GM11168 (cell line): ENCODE data around the gene RAB35.
"Not testable (repeated sequence)": the region's sequence is repeated elsewhere in the genome, so short reads cannot be mapped to it uniquely, and the experiment has no call there.

Experiments used
- in situ Hi-C: fragments of 300-500 bp; cut with MboI; formaldehyde crosslinking; loops from one replicate; pipeline ENCODE4 v1.12.0; 2022; ENCODE audit warnings: low sequenced_read_pairs; ENCODE audit not compliant: unreplicated experiment

RAB35 gene

GRCh38 chr12:120067084-120067869 lies 49.3 kb downstream of the RAB35 start:
- in situ Hi-C loops: no loop called here

- in situ Hi-C loops: no loop called here
Observed at GRCh38 chr12:120066341-120066740, 50.2 kb downstream of the RAB35 start.

GRCh38 chr12:120065472-120065871 lies 51.1 kb downstream of the RAB35 start:
- in situ Hi-C loops: no loop called here

GRCh38 chr12:120064054-120064940 lies 52.3 kb downstream of the RAB35 start:
- in situ Hi-C loops: no loop called here

GRCh38 chr12:120062976-120063579 lies 53.5 kb downstream of the RAB35 start:
- in situ Hi-C loops: no loop called here

- in situ Hi-C loops: no loop called here
Observed at GRCh38 chr12:120061575-120062214, 54.9 kb downstream of the RAB35 start.

- in situ Hi-C loops: no loop called here
Observed at GRCh38 chr12:120060717-120061116, 55.8 kb downstream of the RAB35 start.

GRCh38 chr12:120060196-120060595 lies 56.4 kb downstream of the RAB35 start:
- in situ Hi-C loops: no loop called here

GRCh38 chr12:120056739-120057138 lies 59.8 kb downstream of the RAB35 start:
- in situ Hi-C loops: no loop called here

GRCh38 chr12:120055231-120056000 lies 61.1 kb downstream of the RAB35 start:
- in situ Hi-C loops: no loop called here

- in situ Hi-C loops: no loop called here
Observed at GRCh38 chr12:120054293-120054692, 62.3 kb downstream of the RAB35 start.

- in situ Hi-C loops: no loop called here
Observed at GRCh38 chr12:120051535-120051934, 65.0 kb downstream of the RAB35 start.

GRCh38 chr12:120049426-120049825 lies 67.1 kb downstream of the RAB35 start:
- in situ Hi-C loops: no loop called here

- in situ Hi-C loops: no loop called here
Observed at GRCh38 chr12:120048263-120048662, 68.3 kb downstream of the RAB35 start.

GRCh38 chr12:120047072-120047471 lies 69.5 kb downstream of the RAB35 start:
- in situ Hi-C loops: no loop called here

GRCh38 chr12:120045367-120045766 lies 71.2 kb downstream of the RAB35 start:
- in situ Hi-C loops: not testable (repeated sequence)
